Karpas-422 (cell line): ENCODE results near the gene GPR39. TPM values are rescaled to one million over a fixed set of nuclear protein-coding genes. Genes with fewer than 3 reads are reported as not detected.

Source experiments
- DNase-seq: peaks from one replicate; pipeline ENCODE4 v3.0.0-alpha.2; 2015
- H2AFZ ChIP-seq: fragments of 200-600 bp; sonication (generic); 2 replicates; pipeline ENCODE4 v1.6.1; 2014; ENCODE audit warnings: antibody characterized with exemption, low read length, mixed read lengths
- H3K27ac ChIP-seq: fragments of 200-600 bp; sonication (generic); 2 replicates; pipeline ENCODE4 v1.5.1; 2014; ENCODE audit warnings: mild to moderate bottlenecking, low read length, moderate library complexity
- H3K27me3 ChIP-seq: fragments of 200-600 bp; sonication (generic); 2 replicates; pipeline ENCODE4 v1.6.1; 2014; ENCODE audit warnings: low read length, mixed read lengths
- H3K36me3 ChIP-seq: fragments of 200-600 bp; sonication (generic); 2 replicates; pipeline ENCODE4 v1.6.1; 2014; ENCODE audit warnings: low read length, mixed read lengths; ENCODE audit not compliant: insufficient read depth
- H3K4me1 ChIP-seq: fragments of 200-600 bp; sonication (generic); 2 replicates; pipeline ENCODE4 v1.6.1; 2014; ENCODE audit warnings: mild to moderate bottlenecking, low read length, mixed read lengths
- H3K4me2 ChIP-seq: fragments of 200-600 bp; sonication (generic); 2 replicates; pipeline ENCODE4 v1.6.1; 2014; ENCODE audit warnings: low read length, low read depth, mild to moderate bottlenecking; ENCODE audit not compliant: poor library complexity, severe bottlenecking
- H3K4me3 ChIP-seq: fragments of 200-600 bp; sonication (generic); 2 replicates; pipeline ENCODE4 v1.5.1; 2014; ENCODE audit warnings: mild to moderate bottlenecking, antibody characterized with exemption, low read length, mixed read lengths
- H3K79me2 ChIP-seq: fragments of 200-600 bp; sonication (generic); 2 replicates; pipeline ENCODE4 v1.6.1; 2014; ENCODE audit warnings: mild to moderate bottlenecking, low read length, mixed read lengths
- H3K9ac ChIP-seq: fragments of 200-600 bp; sonication (generic); 2 replicates; pipeline ENCODE4 v1.6.0; 2014; ENCODE audit warnings: low read length
- H3K9me2 ChIP-seq: fragments of 200-600 bp; sonication (generic), shearing (Covaris generic); replicated peaks from 2 replicates; pipeline ENCODE4 v1.6.0; 2014; ENCODE audit warnings: mild to moderate bottlenecking, low read length, moderate library complexity; ENCODE audit not compliant: insufficient read depth
- H3K9me3 ChIP-seq: fragments of 300-700, 200-600 bp; sonication (generic); 2 replicates; pipeline ENCODE4 v1.6.1; 2014; ENCODE audit warnings: low read length, mixed read lengths
- H4K20me1 ChIP-seq: fragments of 200-600 bp; sonication (generic); 2 replicates; pipeline ENCODE4 v1.6.1; 2014; ENCODE audit warnings: mild to moderate bottlenecking, antibody characterized with exemption, low read length, low read depth; ENCODE audit not compliant: insufficient read depth
- total RNA-seq: library from RNA; depleted of rRNA; stranded (reverse); fragments of >200 nt; shearing (Covaris generic); gene quantifications from 2 replicates; pipeline ENCODE4 v1.2.3, GENCODE V29; 2014; ENCODE audit warnings: low replicate concordance

GPR39 gene
- total RNA-seq, 1 experiment from 2014 or later, result 0.34 TPM

DNA sequence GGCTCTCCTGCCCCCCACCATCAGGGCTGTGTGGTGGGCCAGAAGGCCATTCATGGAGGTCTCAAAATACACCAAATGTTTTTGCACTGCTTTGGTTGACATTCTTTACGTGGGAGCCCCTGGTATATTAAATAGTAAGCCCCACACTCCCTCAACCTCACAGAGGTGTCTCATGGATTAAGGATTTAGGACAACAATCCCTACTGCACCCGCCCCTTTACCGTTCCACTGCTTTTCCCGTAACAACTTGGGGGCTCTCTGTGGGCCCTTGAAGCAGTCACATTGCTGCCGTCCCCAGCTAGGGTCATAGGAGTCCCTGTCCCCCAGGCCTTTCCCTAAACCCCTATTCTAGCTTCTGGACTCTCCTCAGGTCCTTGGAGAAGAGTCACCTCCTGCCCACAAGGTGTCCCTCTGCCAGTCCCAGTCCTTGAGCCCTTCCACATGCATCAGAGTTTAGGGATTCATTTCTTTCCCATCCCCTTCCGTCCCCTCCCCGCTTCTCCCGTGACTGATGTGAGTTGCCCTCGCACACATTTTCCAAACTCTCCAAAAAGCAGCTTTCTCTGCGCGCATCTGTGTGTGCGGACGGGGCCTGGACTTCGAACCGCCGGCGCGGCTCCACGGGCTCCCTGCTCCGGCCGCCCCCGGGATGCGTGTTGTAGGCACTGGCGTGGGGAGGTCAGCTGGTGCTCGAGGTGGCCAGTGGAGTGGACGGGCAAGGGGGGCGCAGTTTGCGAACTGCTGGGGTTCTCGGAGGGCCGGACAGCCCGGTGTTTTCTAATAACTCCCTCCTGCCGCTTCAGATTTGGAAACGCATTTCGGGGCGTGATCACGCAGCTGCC is 168.6 kb downstream of the GPR39 start:
- Histone ChIP-seq H3K9me3 (no peaks in the 10 kb centered on the region), H2AFZ (no peak overlapping the region), H3K9me2 (no peaks in the 10 kb centered on the region), H3K4me1 (no peaks in the 10 kb centered on the region), H3K27me3 (no peaks in the 10 kb centered on the region), H3K27ac (no peak overlapping the region), H3K79me2 (no peaks in the 10 kb centered on the region), H4K20me1 (no peaks in the 10 kb centered on the region), H3K4me2 (no peak overlapping the region), H3K4me3 (no peak overlapping the region), H3K9ac (no peak overlapping the region), H3K36me3 (no peaks in the 10 kb centered on the region)
- DNase-seq, result no peak

DNA sequence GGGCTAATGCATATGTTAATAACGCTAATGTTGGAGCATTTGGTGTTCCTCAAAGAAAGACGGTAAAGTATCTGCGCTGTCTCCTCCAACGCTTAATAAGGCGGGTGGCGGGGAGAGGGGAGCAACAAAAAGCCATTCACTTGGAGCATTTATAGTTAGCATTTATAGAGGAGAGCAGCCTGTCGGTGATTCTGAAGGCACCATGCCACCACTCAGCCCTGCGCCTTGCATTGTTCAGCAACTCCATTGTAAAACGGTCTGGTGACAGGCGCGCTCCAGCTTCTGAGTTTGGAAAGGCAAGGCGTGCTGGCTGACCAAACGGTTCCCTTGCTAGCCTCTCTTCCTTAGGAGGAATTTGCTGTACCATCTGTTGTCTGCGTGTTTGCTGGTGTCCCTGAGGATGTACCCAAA is 169.5 kb downstream of the GPR39 start:
- no peak overlapping the region for H3K4me2 ChIP-seq
- H3K9me2 ChIP-seq, result no peaks in the 10 kb centered on the region
- H3K79me2 ChIP-seq, result no peaks in the 10 kb centered on the region
- no peak overlapping the region for H3K27ac ChIP-seq
- H3K4me3 ChIP-seq, result no peak overlapping the region
- no peak overlapping the region for H2AFZ ChIP-seq
- DNase-seq, result no peak
- no peak overlapping the region for H3K9ac ChIP-seq
- H3K4me1 ChIP-seq, result no peaks in the 10 kb centered on the region
- H4K20me1 ChIP-seq, result no peaks in the 10 kb centered on the region
- H3K36me3 ChIP-seq, result no peaks in the 10 kb centered on the region
- H3K27me3 ChIP-seq, result no peaks in the 10 kb centered on the region
- no peaks in the 10 kb centered on the region for H3K9me3 ChIP-seq

DNA sequence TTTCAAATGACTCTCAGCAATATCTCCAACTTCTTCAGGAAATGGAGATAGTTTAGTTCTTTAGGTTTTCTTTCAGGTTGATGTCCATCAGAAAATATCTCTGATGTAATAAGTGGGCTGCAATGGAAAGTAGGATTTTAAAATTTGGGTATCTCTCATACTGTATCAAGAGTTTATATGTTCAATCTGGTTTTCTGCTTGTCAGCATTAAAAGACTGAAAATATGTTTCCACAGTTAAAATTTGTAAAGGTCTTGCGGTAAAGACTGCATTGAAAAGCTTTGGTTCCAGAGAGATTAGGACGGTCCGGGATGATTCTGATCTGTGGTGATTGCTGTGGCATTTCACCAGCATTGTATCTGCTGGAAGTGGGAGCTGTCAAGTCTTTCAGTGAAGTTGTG is 170.2 kb downstream of the GPR39 start:
- Histone ChIP-seq H3K9me2 (no peaks in the 10 kb centered on the region), H3K27ac (no peak overlapping the region), H3K36me3 (no peaks in the 10 kb centered on the region), H3K4me1 (no peaks in the 10 kb centered on the region), H2AFZ (no peak overlapping the region), H3K4me2 (no peak overlapping the region), H3K79me2 (no peaks in the 10 kb centered on the region), H4K20me1 (no peaks in the 10 kb centered on the region), H3K9me3 (no peaks in the 10 kb centered on the region), H3K4me3 (no peak overlapping the region), H3K27me3 (no peaks in the 10 kb centered on the region), H3K9ac (no peak overlapping the region)
- no peak for DNase-seq

DNA sequence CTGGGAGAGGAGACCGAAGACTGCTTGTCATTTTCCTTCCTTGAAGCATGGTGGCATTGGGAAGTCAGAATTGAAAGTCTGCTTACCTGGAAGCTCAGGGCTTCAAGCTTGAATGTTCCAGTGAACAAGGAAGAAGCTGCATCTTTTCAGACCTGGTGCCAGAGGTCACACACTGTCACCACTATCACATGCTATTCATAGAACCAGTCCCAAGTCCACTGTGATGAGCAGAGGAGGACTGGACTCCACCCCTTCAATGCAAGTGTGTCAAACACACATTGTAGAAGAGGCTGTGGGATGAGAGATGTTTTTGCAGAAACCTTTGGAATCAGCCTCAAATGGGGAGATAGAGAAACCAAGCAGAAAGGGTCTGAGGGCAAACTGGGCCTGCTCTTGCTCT is 172.0 kb downstream of the GPR39 start:
- Histone ChIP-seq H3K4me3 (no peak overlapping the region), H3K4me2 (no peak overlapping the region), H3K27me3 (no peaks in the 10 kb centered on the region), H2AFZ (no peak overlapping the region), H3K9ac (no peak overlapping the region), H3K27ac (no peak overlapping the region), H3K36me3 (no peaks in the 10 kb centered on the region), H3K9me3 (no peaks in the 10 kb centered on the region), H3K79me2 (no peaks in the 10 kb centered on the region), H4K20me1 (no peaks in the 10 kb centered on the region), H3K4me1 (no peaks in the 10 kb centered on the region), H3K9me2 (no peaks in the 10 kb centered on the region)
- DNase-seq, result no peak

DNA sequence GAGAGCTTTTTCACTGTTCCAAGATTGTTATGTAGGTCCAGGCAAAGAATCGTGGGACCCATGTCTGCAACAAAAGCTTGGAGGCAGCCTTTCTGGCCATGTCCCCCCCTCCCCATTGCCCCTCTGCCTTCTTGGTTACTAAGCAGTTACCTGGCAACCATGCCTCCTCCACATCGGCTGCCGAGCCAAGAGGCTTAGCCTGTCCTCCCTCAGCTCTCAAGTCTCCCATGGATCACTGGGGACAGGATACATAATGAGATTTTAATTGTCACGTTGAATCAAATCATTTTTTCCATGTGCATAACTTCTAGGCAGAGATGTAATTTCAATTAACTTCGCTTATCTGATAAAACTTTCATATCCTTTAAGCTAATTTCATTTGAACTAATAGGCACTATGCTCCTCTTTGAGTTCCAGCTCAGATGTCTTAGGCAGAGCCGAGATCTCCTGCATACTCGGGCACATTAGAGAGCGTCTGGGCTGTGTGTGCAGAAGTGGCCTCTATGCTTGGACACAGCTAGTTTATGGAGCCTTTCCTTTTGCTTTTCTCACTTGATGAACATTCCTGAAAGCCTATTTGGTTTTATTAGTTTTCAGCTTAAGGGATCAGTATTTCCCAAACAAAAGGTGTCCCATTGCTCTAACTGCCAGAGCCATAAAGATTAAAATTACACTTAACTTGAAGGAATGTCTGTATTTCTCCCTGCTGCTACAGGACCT is 172.7 kb downstream of the GPR39 start:
- Histone ChIP-seq H4K20me1 (no peaks in the 10 kb centered on the region), H3K4me2 (no peak overlapping the region), H3K9me3 (no peaks in the 10 kb centered on the region), H3K4me1 (no peaks in the 10 kb centered on the region), H3K9me2 (no peaks in the 10 kb centered on the region), H3K27me3 (no peaks in the 10 kb centered on the region), H3K36me3 (no peaks in the 10 kb centered on the region), H2AFZ (no peak overlapping the region), H3K4me3 (no peak overlapping the region), H3K79me2 (no peaks in the 10 kb centered on the region), H3K9ac (no peak overlapping the region), H3K27ac (no peak overlapping the region)
- DNase-seq, result no peak

DNA sequence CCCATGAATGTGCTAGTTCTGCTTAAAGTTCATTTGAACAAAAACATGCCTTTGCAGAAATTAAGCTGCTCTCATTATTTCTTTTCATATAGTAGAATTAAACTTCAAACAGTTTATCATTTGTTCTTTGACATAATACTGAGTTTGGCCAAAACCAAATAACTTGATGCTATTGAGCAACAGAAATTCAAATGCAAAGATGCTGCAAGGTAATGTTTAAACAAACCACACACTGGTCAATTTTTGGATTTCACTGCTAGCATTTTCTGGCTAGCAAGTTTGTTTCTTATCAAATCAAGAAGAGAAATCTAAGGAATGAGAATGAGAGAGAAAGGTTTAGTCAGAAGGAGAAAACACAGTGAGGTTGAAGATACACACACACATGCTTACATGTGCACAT is 173.4 kb downstream of the GPR39 start:
- Histone ChIP-seq H3K27ac (no peak overlapping the region), H3K36me3 (no peaks in the 10 kb centered on the region), H3K4me2 (no peak overlapping the region), H3K4me1 (no peaks in the 10 kb centered on the region), H4K20me1 (no peaks in the 10 kb centered on the region), H3K9ac (no peak overlapping the region), H3K27me3 (no peaks in the 10 kb centered on the region), H2AFZ (no peak overlapping the region), H3K9me2 (no peaks in the 10 kb centered on the region), H3K79me2 (no peaks in the 10 kb centered on the region), H3K9me3 (no peaks in the 10 kb centered on the region), H3K4me3 (no peak overlapping the region)
- DNase-seq, result no peak

DNA sequence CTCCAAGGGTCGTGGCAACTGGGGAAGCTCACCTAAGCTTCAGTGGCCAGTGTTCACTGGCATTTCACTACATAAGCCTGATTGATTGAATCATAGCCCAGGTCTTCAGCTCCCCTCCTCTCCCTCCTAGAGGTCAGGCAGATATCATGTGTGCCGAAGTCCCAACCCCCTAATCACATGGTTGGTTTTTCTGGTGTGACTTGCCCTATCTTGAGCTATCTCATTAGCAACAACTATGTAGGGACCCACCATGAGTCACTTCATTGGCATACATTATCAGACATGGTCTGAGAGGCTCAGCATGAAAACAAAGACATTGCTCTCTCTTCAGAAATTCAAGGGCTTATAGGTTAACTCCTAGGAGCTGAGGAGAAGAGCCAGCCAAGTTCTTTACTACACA is 176.6 kb downstream of the GPR39 start:
- no peak overlapping the region for H2AFZ ChIP-seq
- H3K36me3 ChIP-seq, result no peaks in the 10 kb centered on the region
- no peak overlapping the region for H3K9ac ChIP-seq
- no peak overlapping the region for H3K4me3 ChIP-seq
- H3K79me2 ChIP-seq, result no peaks in the 10 kb centered on the region
- H3K9me3 ChIP-seq, result no peaks in the 10 kb centered on the region
- no peaks in the 10 kb centered on the region for H3K9me2 ChIP-seq
- H3K4me1 ChIP-seq, result no peaks in the 10 kb centered on the region
- no peaks in the 10 kb centered on the region for H3K27me3 ChIP-seq
- H3K27ac ChIP-seq, result no peak overlapping the region
- no peak overlapping the region for H3K4me2 ChIP-seq
- no peaks in the 10 kb centered on the region for H4K20me1 ChIP-seq
- DNase-seq, result no peak

DNA sequence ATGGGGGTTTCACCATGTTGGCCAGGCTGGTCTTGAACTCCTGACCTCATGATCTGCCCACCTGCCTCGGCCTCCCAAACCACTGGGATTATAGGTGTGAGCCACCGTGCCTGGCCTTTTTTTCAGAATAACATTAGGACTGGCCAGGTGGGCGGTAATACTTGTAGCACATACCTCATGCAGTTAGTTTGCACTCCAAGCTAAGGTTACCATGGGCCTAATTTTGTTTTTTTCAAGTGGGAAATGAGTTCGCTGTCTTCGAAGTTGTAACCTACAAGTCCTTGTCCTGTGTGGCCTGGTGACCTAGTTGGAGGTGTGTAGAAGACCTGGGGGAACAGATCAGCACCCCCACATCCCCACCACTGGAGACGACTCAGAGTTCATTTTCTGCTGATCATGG is 178.6 kb downstream of the GPR39 start:
- H3K9ac ChIP-seq, result no peak overlapping the region
- H3K36me3 ChIP-seq, result no peaks in the 10 kb centered on the region
- no peak overlapping the region for H3K27ac ChIP-seq
- no peak overlapping the region for H3K4me2 ChIP-seq
- H3K79me2 ChIP-seq, result no peaks in the 10 kb centered on the region
- H3K9me2 ChIP-seq, result no peaks in the 10 kb centered on the region
- H3K9me3 ChIP-seq, result no peaks in the 10 kb centered on the region
- H3K4me1 ChIP-seq, result no peaks in the 10 kb centered on the region
- H3K27me3 ChIP-seq, result no peaks in the 10 kb centered on the region
- H3K4me3 ChIP-seq, result no peak overlapping the region
- no peaks in the 10 kb centered on the region for H4K20me1 ChIP-seq
- DNase-seq, result no peak
- no peak overlapping the region for H2AFZ ChIP-seq
